Tibial nerve (tissue), 4 donors: ENCODE results near the gene SLC25A4. TPM values are rescaled to one million over a fixed set of nuclear protein-coding genes. Genes with fewer than 3 reads are reported as not detected.

Experiments used
- DNase-seq, 2 donors: peaks; one replicate each; pipeline ENCODE4 v3.0.0-alpha.2; 2019; ENCODE audit warnings: low spot score in 2 of 2
- H3K27ac ChIP-seq, 4 donors: fragments of 200-600 bp; sonication (generic) in 3 of 4; one replicate each; pipeline ENCODE4 v1.5.1; 2017 to 2019; ENCODE audit warnings: mild to moderate bottlenecking in 1 of 4
- H3K27me3 ChIP-seq, 2 donors: fragments of 200-600 bp; sonication (generic) in 1 of 2; one replicate each; pipeline versions ENCODE4 v1.5.1 to v1.6.0; 2017 to 2019
- H3K36me3 ChIP-seq, 3 donors: fragments of 200-600 bp; sonication (generic); one replicate each; pipeline ENCODE4 v1.5.1; 2018 to 2019
- H3K4me1 ChIP-seq, 4 donors: fragments of 200-600 bp; sonication (generic) in 3 of 4; one replicate each; pipeline ENCODE4 v1.5.1; 2017 to 2019
- H3K4me3 ChIP-seq, 4 donors: fragments of 200-600 bp; sonication (generic) in 3 of 4; one replicate each; pipeline ENCODE4 v1.5.1; 2017 to 2019; ENCODE audit warnings: mild to moderate bottlenecking in 1 of 4, moderate library complexity in 1 of 4
- H3K9me3 ChIP-seq, 4 donors: fragments of 200-600 bp; sonication (generic) in 3 of 4; one replicate each; pipeline ENCODE4 v1.5.1; 2017 to 2019
- CTCF ChIP-seq, 5 experiments: fragments of 200-600 bp in 3 of 5; fragments of 450-650 bp in 2 of 5; sonication (generic) in 3 of 5; IDR thresholded peaks; one replicate each; pipeline ENCODE4 v1.5.1; 2016 to 2019; ENCODE audit warnings: antibody characterized with exemption in 5 of 5, mild to moderate bottlenecking in 3 of 5, moderate library complexity in 2 of 5
- EP300 ChIP-seq, 2 donors: sonication (generic); formaldehyde crosslinking; IDR thresholded peaks; one replicate each; pipeline ENCODE4 v1.6.1; 2017; ENCODE audit warnings: antibody characterized with exemption in 2 of 2, mild to moderate bottlenecking in 1 of 2
- POLR2A ChIP-seq, 2 donors: fragments of 450-650 bp; IDR thresholded peaks; one replicate each; pipeline ENCODE4 v1.6.1; 2017; ENCODE audit warnings: antibody characterized with exemption in 2 of 2, mild to moderate bottlenecking in 2 of 2, moderate library complexity in 2 of 2
- WGBS, 2 donors: methylation state at CpG; one replicate each; pipeline ENCODE4 v1.1.5; 2018; 5-methylcytosine and 5-hydroxymethylcytosine counted together
- total RNA-seq, 4 donors: library from RNA; depleted of rRNA; stranded (reverse); fragments of >200 nt; gene quantifications; one replicate each; pipeline ENCODE4 v1.1.0, GENCODE V29; 2016

SLC25A4 gene
- 10 to 100 TPM; 15.5 to 41.1 (median 24.0) TPM for total RNA-seq

- WGBS, 2 donors, result 0 to 2% methylated on average over 2 to 22 of the region's 87 CpGs
- Histone ChIP-seq H3K9me3 (no peaks in the 10 kb centered on the region), H3K27me3 (no peaks in the 10 kb centered on the region), H3K27ac (peak within 1 kb of the TSS; percentile 62 to 85 (median 80)), H3K36me3 (peaks cover 0 to 23% (median 0%) of the 10 kb centered on the region in 3 donors), H3K4me3 (peak within 1 kb of the TSS; percentile 63 to 79 (median 73)), H3K4me1 (peaks cover 0 to 27% (median 6%) of the 10 kb centered on the region in 4 donors)
- TF ChIP-seq EP300 (IDR thresholded peaks at IDR 0.05) (peak in 1 of 2 donors; percentile 92), POLR2A (IDR thresholded peaks at IDR 0.05) (peak; percentile 72 to 95), CTCF (IDR thresholded peaks at IDR 0.05) (peak; percentile 43 to 82 (median 61))
- DNase-seq, result peak; percentile 65 to 74
These were observed at the start of gene SLC25A4 for GRCh38 chr4:185142912-185143600. SLC25A4 (plus strand) TSS chr4:185143266; CDS start chr4:185143373, 107 bp downstream.

GRCh38 chr4:185093603-185094002, 49.5 kb upstream of the SLC25A4 start:
- H3K36me3 ChIP-seq, result no peaks in the 10 kb centered on the region
- no peak overlapping the region for H3K27ac ChIP-seq
- no peak for TF ChIP-seq EP300 (IDR thresholded peaks at IDR 0.05)
- TF ChIP-seq CTCF (IDR thresholded peaks at IDR 0.05), result no peak
- no peak for TF ChIP-seq POLR2A (IDR thresholded peaks at IDR 0.05)
- DNase-seq, result no peak
- no peak overlapping the region for H3K4me3 ChIP-seq
- H3K9me3 ChIP-seq, result no peaks in the 10 kb centered on the region
- H3K4me1 ChIP-seq, result no peaks in the 10 kb centered on the region
- WGBS, 2 donors, result 64 to 73% methylated on average over 3 of the region's 3 CpGs
- no peaks in the 10 kb centered on the region for H3K27me3 ChIP-seq

GRCh38 chr4:185096032-185096653, 46.9 kb upstream of the SLC25A4 start:
- no peaks in the 10 kb centered on the region for H3K9me3 ChIP-seq
- TF ChIP-seq POLR2A (IDR thresholded peaks at IDR 0.05) (no peak), CTCF (IDR thresholded peaks at IDR 0.05) (peak; percentile 19 to 61 (median 52)), EP300 (IDR thresholded peaks at IDR 0.05) (no peak)
- no peaks in the 10 kb centered on the region for H3K36me3 ChIP-seq
- H3K4me3 ChIP-seq, result no peak overlapping the region
- WGBS, 2 donors, result 33 to 47% methylated on average over 2 of the region's 2 CpGs
- H3K27me3 ChIP-seq, result no peaks in the 10 kb centered on the region
- peak in 1 of 2 donors; percentile 77 for DNase-seq
- no peak overlapping the region for H3K27ac ChIP-seq
- H3K4me1 ChIP-seq, result no peaks in the 10 kb centered on the region

GRCh38 chr4:185098474-185098873, 44.6 kb upstream of the SLC25A4 start:
- no peaks in the 10 kb centered on the region for H3K27me3 ChIP-seq
- no peak for DNase-seq
- no peaks in the 10 kb centered on the region for H3K36me3 ChIP-seq

More at GRCh38 chr4:185098474-185098873, 44.6 kb upstream of the SLC25A4 start:
- Histone ChIP-seq H3K4me3 (no peak overlapping the region), H3K4me1 (no peaks in the 10 kb centered on the region), H3K27ac (no peak overlapping the region), H3K9me3 (no peaks in the 10 kb centered on the region)
- TF ChIP-seq EP300 (IDR thresholded peaks at IDR 0.05), result no peak
- TF ChIP-seq POLR2A (IDR thresholded peaks at IDR 0.05), result no peak
- no peak for TF ChIP-seq CTCF (IDR thresholded peaks at IDR 0.05)
